ENCODE measurements around the gene C14orf39. TPM values are rescaled to one million over a fixed set of nuclear protein-coding genes. Genes with fewer than 3 reads are reported as not detected.
A peak's percentile ranks its signal among the peaks of the same experiment; 100 is the strongest.

Gene C14orf39
- total RNA-seq, 1 donor from 2014 or later: 6.2 TPM

GRCh38 chr14:60490270-60490669, 4.4 kb upstream of the C14orf39 start:
- Histone ChIP-seq H3K4me3 (no peak overlapping the region), H3F3A (ENCODE audit: low read depth) (peaks cover 2% of the 10 kb centered on the region), H2AFZ (replicated peaks) (no peak overlapping the region), H3K36me3 (no peaks in the 10 kb centered on the region), H3K4me1 (peaks cover 1% of the 10 kb centered on the region), H3K9me3 (ENCODE audit: low read depth) (no peaks in the 10 kb centered on the region), H3K9ac (no peak overlapping the region), H3K27me3 (peaks cover 65% of the 10 kb centered on the region), H4K20me1 (ENCODE audit: low read depth) (no peaks in the 10 kb centered on the region), H3K4me2 (no peak overlapping the region), H3K79me2 (ENCODE audit: low read depth) (no peaks in the 10 kb centered on the region), H3K27ac (no peak overlapping the region)
- no peak for DNase-seq (ENCODE audit: low spot score)
- Mint-ChIP-seq H3K4me1 (no peaks in the 10 kb centered on the region), H3K9me3 (no peaks in the 10 kb centered on the region), H3K36me3 (no peaks in the 10 kb centered on the region), H3K27me3 (ENCODE audit: insufficient read depth, low read depth) (peaks cover 8% of the 10 kb centered on the region), H3K4me3 (no peak overlapping the region), H3K27ac (no peak overlapping the region)
- TF ChIP-seq CTCF (IDR thresholded peaks at IDR 0.05) (no peak), EZH2phosphoT487 (IDR thresholded peaks at IDR 0.05) (no peak), EZH2 (IDR thresholded peaks at IDR 0.05) (no peak)

GRCh38 chr14:60488175-60488574, 2.3 kb upstream of the C14orf39 start:
- no peak overlapping the region for H2AFZ ChIP-seq (replicated peaks)
- TF ChIP-seq EZH2phosphoT487 (IDR thresholded peaks at IDR 0.05) (no peak), EZH2 (IDR thresholded peaks at IDR 0.05) (no peak), CTCF (IDR thresholded peaks at IDR 0.05) (peak; percentile 50)
- Mint-ChIP-seq H3K36me3 (no peaks in the 10 kb centered on the region), H3K4me3 (no peak overlapping the region), H3K27me3 (ENCODE audit: insufficient read depth, low read depth) (peaks cover 8% of the 10 kb centered on the region), H3K27ac (no peak overlapping the region), H3K9me3 (no peaks in the 10 kb centered on the region), H3K4me1 (no peaks in the 10 kb centered on the region)
- no peaks in the 10 kb centered on the region for H3K36me3 ChIP-seq
- H3F3A ChIP-seq (ENCODE audit: low read depth): peaks cover 15% of the 10 kb centered on the region
- H3K4me1 ChIP-seq: peaks cover 6% of the 10 kb centered on the region
- H3K9me3 ChIP-seq (ENCODE audit: low read depth): no peaks in the 10 kb centered on the region
- H3K4me2 ChIP-seq: no peak overlapping the region
- no peak for DNase-seq (ENCODE audit: low spot score)
- no peaks in the 10 kb centered on the region for H3K79me2 ChIP-seq (ENCODE audit: low read depth)
- no peak overlapping the region for H3K4me3 ChIP-seq
- no peaks in the 10 kb centered on the region for H4K20me1 ChIP-seq (ENCODE audit: low read depth)
- H3K27me3 ChIP-seq: peaks cover 84% of the 10 kb centered on the region
- H3K27ac ChIP-seq: no peak overlapping the region
- no peak overlapping the region for H3K9ac ChIP-seq

- Histone ChIP-seq H3K4me2 (no peak overlapping the region), H3K36me3 (no peaks in the 10 kb centered on the region), H3F3A (ENCODE audit: low read depth) (peaks cover 15% of the 10 kb centered on the region), H3K4me3 (no peak overlapping the region), H3K9me3 (ENCODE audit: low read depth) (no peaks in the 10 kb centered on the region), H3K79me2 (ENCODE audit: low read depth) (no peaks in the 10 kb centered on the region), H3K27me3 (peaks cover 84% of the 10 kb centered on the region), H3K27ac (no peak overlapping the region), H2AFZ (replicated peaks) (no peak overlapping the region), H4K20me1 (ENCODE audit: low read depth) (no peaks in the 10 kb centered on the region), H3K9ac (no peak overlapping the region), H3K4me1 (peaks cover 6% of the 10 kb centered on the region)
- TF ChIP-seq EZH2phosphoT487 (IDR thresholded peaks at IDR 0.05): no peak
- no peak for TF ChIP-seq EZH2 (IDR thresholded peaks at IDR 0.05)
- TF ChIP-seq CTCF (IDR thresholded peaks at IDR 0.05): no peak
- Mint-ChIP-seq H3K9me3 (no peaks in the 10 kb centered on the region), H3K4me3 (no peak overlapping the region), H3K4me1 (no peaks in the 10 kb centered on the region), H3K27ac (no peak overlapping the region), H3K36me3 (no peaks in the 10 kb centered on the region), H3K27me3 (ENCODE audit: insufficient read depth, low read depth) (peaks cover 8% of the 10 kb centered on the region)
- no peak for DNase-seq (ENCODE audit: low spot score)
Observed at GRCh38 chr14:60487211-60487610, 1.3 kb upstream of the C14orf39 start.

Measured in neural progenitor cell (in vitro differentiated cells).